K562 (cell line): Measurements from ENCODE around the gene FILIP1L. TPM values are rescaled to one million over a fixed set of nuclear protein-coding genes. Genes with fewer than 3 reads are reported as not detected.
A peak's percentile ranks its signal among the peaks of the same experiment; 100 is the strongest.

Source experiments
- ATAC-seq: fragments of 200-7000 bp; cut with Tn5 transposase; 3 replicates; pipeline ENCODE4 v1.9.1; 2020; ENCODE audit warnings: moderate library complexity
- BruUV-seq: library from RNA; stranded (reverse); fragments of 400-500 nt; replicated peaks from 2 replicates; lab custom pipeline; 2021; lab: Mats Ljungman, UMichigan
- CTCF ChIA-PET: fragments of 300-600 bp; formaldehyde crosslinking; extraction: SDS; loops from one replicate; lab custom pipeline; 2021; ENCODE audit warnings: low intra/inter-chr PET ratio; lab: Yijun Ruan, JAX
- POLR2A ChIA-PET: fragments of 300-600, 350-650 bp; sonication (Branson Sonifier 250); formaldehyde crosslinking; extraction: SDS; loops from one replicate; lab custom pipeline; 2021; ENCODE audit warnings: antibody characterized with exemption, inconsistent platforms; lab: Yijun Ruan, JAX
- DNase-seq, 4 experiments: peaks; one replicate each; pipeline versions ENCODE4 v3.0.0 to v3.0.0-alpha.2; 2011 to 2018; ENCODE audit warnings: low spot score in 3 of 4, mixed read lengths in 3 of 4; ENCODE audit errors: extremely low read depth in 1 of 4
- FAIRE-seq: peaks from 2 replicates; lab custom pipeline; 2011; peaks lifted over from hg19 to GRCh38; lab: Jason Lieb, UNC
- H2AFZ ChIP-seq: 2 replicates; pipeline ENCODE4 v1.6.0; 2011; ENCODE audit warnings: low read depth, low read length, control low read depth, inconsistent platforms
- H3K27ac ChIP-seq: fragments of 200-600 bp; 3 replicates; pipeline ENCODE4 v1.8.0; 2011; ENCODE audit warnings: low read depth, mild to moderate bottlenecking, control low read depth, inconsistent platforms, low read length, moderate library complexity, mixed read lengths; ENCODE audit errors: extremely low read depth
- H3K27me3 ChIP-seq, 2 experiments: fragments of 300-600 bp in 1 of 2; 2 replicates in 1 of 2; 3 replicates in 1 of 2; pipeline versions ENCODE4 v1.6.0 to v1.8.0; 2011; ENCODE audit warnings: inconsistent platforms in 2 of 2, low read length in 2 of 2, mild to moderate bottlenecking in 1 of 2, mixed read lengths in 1 of 2, moderate library complexity in 1 of 2; ENCODE audit not compliant: control insufficient read depth in 2 of 2, insufficient read depth in 2 of 2
- H3K36me3 ChIP-seq: fragments of 300-600 bp; 3 replicates; pipeline ENCODE4 v1.8.0; 2011; ENCODE audit warnings: mild to moderate bottlenecking, low read length, inconsistent platforms; ENCODE audit not compliant: control insufficient read depth, insufficient read depth
- H3K4me1 ChIP-seq, 2 experiments: fragments of 200-600 bp in 1 of 2; replicated peaks in 1 of 2; 2 replicates in 1 of 2; 3 replicates in 1 of 2; pipeline versions ENCODE4 v1.5.1 to v1.8.0; 2011; ENCODE audit warnings: inconsistent platforms in 2 of 2, low read length in 2 of 2, mild to moderate bottlenecking in 1 of 2, mixed read lengths in 1 of 2, moderate library complexity in 1 of 2; ENCODE audit not compliant: control insufficient read depth in 2 of 2, insufficient read depth in 2 of 2
- H3K4me2 ChIP-seq: 2 replicates; pipeline ENCODE4 v1.6.1; 2011; ENCODE audit warnings: low read length, control low read depth, inconsistent platforms, mixed read lengths; ENCODE audit not compliant: insufficient read depth
- H3K4me3 ChIP-seq: fragments of 200-600 bp; sonication (generic), shearing (Covaris generic); 2 replicates; pipeline ENCODE4 v1.5.1; 2016; ENCODE audit warnings: control low read depth, inconsistent platforms
- H3K79me2 ChIP-seq: fragments of 200-600 bp; 3 replicates; pipeline ENCODE4 v1.8.0; 2011; ENCODE audit warnings: low read length, inconsistent platforms; ENCODE audit not compliant: control insufficient read depth, insufficient read depth
- H3K9ac ChIP-seq, 2 experiments: 2 replicates each; pipeline versions ENCODE4 v1.6.0 to v1.6.1; 2011; ENCODE audit warnings: low read depth in 2 of 2, low read length in 2 of 2, control low read depth in 1 of 2, inconsistent platforms in 1 of 2, mild to moderate bottlenecking in 1 of 2, mixed read lengths in 1 of 2; ENCODE audit not compliant: insufficient read depth in 1 of 2
- H3K9me1 ChIP-seq: one replicate; pipeline ENCODE4 v1.6.0; 2011; ENCODE audit warnings: inconsistent platforms, mild to moderate bottlenecking, low read length, moderate library complexity; ENCODE audit not compliant: control insufficient read depth, insufficient read depth
- H3K9me3 ChIP-seq: replicated peaks from 2 replicates; pipeline ENCODE4 v1.5.1; 2011; ENCODE audit warnings: low read depth, low read length, inconsistent platforms; ENCODE audit not compliant: control insufficient read depth, insufficient read depth
- H4K20me1 ChIP-seq: replicated peaks from 2 replicates; pipeline ENCODE4 v1.6.1; 2011; ENCODE audit warnings: low read length, inconsistent platforms, mixed read lengths; ENCODE audit not compliant: control insufficient read depth, insufficient read depth
- COPS2 ChIP-seq: fragments of 450-650 bp; conservative IDR thresholded peaks from 2 replicates; pipeline ENCODE4 v1.6.1; 2016; ENCODE audit warnings: mild to moderate bottlenecking, moderate library complexity
- HMBOX1 ChIP-seq: sonication (generic); IDR thresholded peaks from 2 replicates; pipeline ENCODE4 v1.6.1; 2016
- MED1 ChIP-seq: sonication (generic); formaldehyde crosslinking; IDR thresholded peaks from 2 replicates; pipeline ENCODE4 v1.8.1; 2023; ENCODE audit warnings: missing genetic modification reagents, borderline replicate concordance
- PRMT5 ChIP-seq: sonication (generic); formaldehyde crosslinking; IDR thresholded peaks from 2 replicates; pipeline ENCODE4 v1.5.0; 2020; ENCODE audit warnings: missing genetic modification reagents
- SIRT6 ChIP-seq: IDR thresholded peaks from one replicate; pipeline ENCODE4 v1.6.1; 2012; ENCODE audit warnings: low read depth, mild to moderate bottlenecking, control low read depth, inconsistent platforms, low read length, moderate library complexity
- SRSF3 ChIP-seq: fragments of 200-400 bp; formaldehyde crosslinking; IDR thresholded peaks from 2 replicates; pipeline ENCODE4 v1.6.1; 2016; ENCODE audit warnings: mild to moderate bottlenecking, low read length, moderate library complexity; ENCODE audit not compliant: insufficient read depth
- TAF15 ChIP-seq: fragments of 200-400 bp; formaldehyde crosslinking; IDR thresholded peaks from 2 replicates; pipeline ENCODE4 v1.6.1; 2017; ENCODE audit warnings: mild to moderate bottlenecking, low read depth, low read length, moderate library complexity
- ZKSCAN8 ChIP-seq: fragments of 200-800 bp; sonication (Bioruptor generic); IDR thresholded peaks from 2 replicates; pipeline ENCODE4 v1.6.1; 2016; ENCODE audit warnings: missing genetic modification characterization, missing compliant biosample characterization
- ZNF354B ChIP-seq: fragments of 250-450 bp; sonication (Bioruptor Pico); IDR thresholded peaks from 2 replicates; pipeline ENCODE4 v1.4.0; 2020
- ZNF764 ChIP-seq: fragments of 250-450 bp; sonication (Bioruptor Pico); IDR thresholded peaks from 2 replicates; pipeline ENCODE4 v1.4.0; 2020; ENCODE audit warnings: low read depth, mild to moderate bottlenecking, moderate library complexity
- ZZZ3 ChIP-seq: fragments of 450-650 bp; IDR thresholded peaks from 2 replicates; pipeline ENCODE4 v1.6.1; 2016; ENCODE audit warnings: antibody characterized with exemption, mild to moderate bottlenecking, moderate library complexity
- WGBS: fragments of 100-300 bp; shearing (Covaris generic); methylation state at CpG from one replicate; pipeline ENCODE4 v1.1.6; 2016; ENCODE audit warnings: low coverage, mixed read lengths; ENCODE audit not compliant: insufficient coverage; ENCODE audit errors: missing lambda C conversion rate; 5-methylcytosine and 5-hydroxymethylcytosine counted together
- in situ Hi-C: fragments of 300-500 bp; cut with MboI; formaldehyde crosslinking; loops from 4 replicates; pipeline ENCODE4 v1.15.0; 2018; ENCODE audit warnings: inconsistent platforms, mixed read lengths
- intact Hi-C: fragments of 100-400 bp; cut with micrococcal nuclease; formaldehyde crosslinking; loops from 2 replicates; pipeline ENCODE4 v1.14.2; 2022
- polyA plus RNA-seq, 8 experiments: library from polyadenylated mRNA; depleted of rRNA in 4 of 8; stranded (reverse) in 5 of 8; unstranded in 3 of 8; fragments of >200 nt; fragmentation: Nextera tagmentation in 2 of 8; fragmentation: Illumina TruSeq in 1 of 8; extraction: Ambion mirVana in 2 of 8; extraction: Trizol in 1 of 8; gene quantifications; 2 replicates each; pipeline versions ENCODE4 v1.2.1 to v1.2.3, GENCODE V29; 2011 to 2014; ENCODE audit warnings: inconsistent platforms in 1 of 8, missing spikeins in 1 of 8
- total RNA-seq, 7 experiments: library from RNA; depleted of rRNA in 6 of 7; stranded (reverse); fragments of >200 nt in 6 of 7; fragmentation: Illumina TruSeq in 2 of 7; extraction: Trizol in 2 of 7; gene quantifications; 2 replicates each; pipeline versions ENCODE4 v1.2.1 to v1.2.3, GENCODE V29; 2011 to 2021; ENCODE audit warnings: low replicate concordance in 1 of 7
- TF ChIP-seq, protein P1 (sequence below): fragments of 250-450 bp; sonication (Bioruptor Pico); IDR thresholded peaks from 2 replicates; pipeline ENCODE4 v1.5.0; 2021
- TF ChIP-seq, protein P2 (sequence below): sonication (generic); formaldehyde crosslinking; IDR thresholded peaks from 2 replicates; pipeline ENCODE4 v1.8.1; 2022; ENCODE audit warnings: missing genetic modification reagents

FILIP1L gene
- total and polyA plus RNA-seq, 9 of the 15 experiments (the other 6 are each of a cell fraction or from before 2014, with no cell fraction given), result 0.50 to 2.1 (median 1.1) TPM

DNA sequence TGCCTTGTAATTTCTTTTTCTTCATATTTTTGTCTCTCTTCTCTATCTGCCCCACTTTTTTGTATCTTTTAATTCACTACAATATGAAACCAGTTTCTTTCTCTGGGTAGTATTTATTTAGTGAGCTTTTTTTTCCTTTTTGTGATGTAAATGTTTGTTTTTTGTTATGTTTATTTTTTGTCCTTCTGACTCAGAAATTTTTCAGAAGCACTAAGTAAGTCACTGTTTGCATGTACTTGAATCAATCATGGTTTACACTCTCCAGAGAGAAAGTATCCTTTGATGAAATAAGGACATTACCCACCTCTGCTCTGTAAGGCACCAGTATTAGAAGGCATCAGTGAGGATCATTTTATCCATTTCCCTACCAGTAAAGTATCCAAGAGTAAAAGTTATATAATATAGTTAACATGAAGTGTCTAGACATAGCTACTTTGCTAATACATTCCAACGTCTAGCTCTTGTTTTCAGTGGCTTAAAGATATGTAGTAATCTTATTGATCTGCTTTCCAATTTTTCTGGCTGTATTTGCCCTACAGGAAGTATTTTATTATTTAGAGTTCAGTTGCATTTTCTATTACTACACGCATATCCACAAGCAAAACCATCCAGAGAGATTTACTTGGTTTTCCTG lies 25.4 kb downstream of the FILIP1L start:
- Histone ChIP-seq H4K20me1 (no peaks in the 10 kb centered on the region), H3K27ac (peak overlapping the region; percentile 49; the same call in 1 of the 3 replicates), H3K27me3 (no peaks in the 10 kb centered on the region), H3K4me3 (no peak overlapping the region), H3K9ac (no peak overlapping the region), H3K9me3 (no peaks in the 10 kb centered on the region), H2AFZ (no peak overlapping the region), H3K36me3 (no peaks in the 10 kb centered on the region)
- POLR2A ChIA-PET, result interaction anchor here (1.4 to 1.9 kb wide), 3 partner anchors 12 to 172 kb away, joined by 3 to 6 read pairs (median 3); partner anchors contain the start of gene TBC1D23
- in situ Hi-C loops, result no loop called here
- no peak for DNase-seq
- no TSS peak for BruUV-seq
- TF ChIP-seq PRMT5 (no peak), MED1 (CRISPR knock-in tag) (no peak), COPS2 (no peak)
- TF ChIP-seq, all 486 proteins: peak for 0
- 30% methylated on average over 2 of the region's 2 CpGs for WGBS
- intact Hi-C loops, result no loop called here
- peaks cover 5% of the 10 kb centered on the region; the same call in 1 of the 3 replicates for H3K79me2 ChIP-seq
- CTCF ChIA-PET, result no interaction called here
- ATAC-seq (no peak), FAIRE-seq (no peak)
- H3K4me2 ChIP-seq, result no peak overlapping the region
- no peaks in the 10 kb centered on the region for H3K9me1 ChIP-seq
- peaks cover 10 to 24% of the 10 kb centered on the region in 2 experiments; a peak in 4 of 5 replicates for H3K4me1 ChIP-seq

- peaks cover 6% of the 10 kb centered on the region; the same call in 1 of the 3 replicates for H3K79me2 ChIP-seq
- CTCF ChIA-PET, result no interaction called here
- H3K36me3 ChIP-seq, result no peaks in the 10 kb centered on the region
- no peak overlapping the region for H3K27ac ChIP-seq
- H3K9me3 ChIP-seq, result no peaks in the 10 kb centered on the region
- no peak overlapping the region for H3K9ac ChIP-seq
- no peaks in the 10 kb centered on the region for H3K27me3 ChIP-seq
- POLR2A ChIA-PET, result no interaction called here
- no peak for ATAC-seq
- no peak for DNase-seq
- no peak for FAIRE-seq
- H4K20me1 ChIP-seq, result no peaks in the 10 kb centered on the region
- intact Hi-C loops (no loop called here), in situ Hi-C loops (no loop called here)
- peaks cover 10 to 39% of the 10 kb centered on the region in 2 experiments for H3K4me1 ChIP-seq
- no peak overlapping the region for H2AFZ ChIP-seq
- no peak overlapping the region for H3K4me3 ChIP-seq
- BruUV-seq, result no TSS peak
- H3K4me2 ChIP-seq, result no peak overlapping the region
- no peaks in the 10 kb centered on the region for H3K9me1 ChIP-seq
- no peak for TF ChIP-seq SRSF3
- TF ChIP-seq ZNF764, result no peak
- no peak for TF ChIP-seq ZZZ3
- TF ChIP-seq, protein P1, sequence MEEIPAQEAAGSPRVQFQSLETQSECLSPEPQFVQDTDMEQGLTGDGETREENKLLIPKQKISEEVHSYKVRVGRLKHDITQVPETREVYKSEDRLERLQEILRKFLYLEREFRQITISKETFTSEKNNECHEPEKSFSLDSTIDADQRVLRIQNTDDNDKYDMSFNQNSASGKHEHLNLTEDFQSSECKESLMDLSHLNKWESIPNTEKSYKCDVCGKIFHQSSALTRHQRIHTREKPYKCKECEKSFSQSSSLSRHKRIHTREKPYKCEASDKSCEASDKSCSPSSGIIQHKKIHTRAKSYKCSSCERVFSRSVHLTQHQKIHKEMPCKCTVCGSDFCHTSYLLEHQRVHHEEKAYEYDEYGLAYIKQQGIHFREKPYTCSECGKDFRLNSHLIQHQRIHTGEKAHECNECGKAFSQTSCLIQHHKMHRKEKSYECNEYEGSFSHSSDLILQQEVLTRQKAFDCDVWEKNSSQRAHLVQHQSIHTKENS (CRISPR knock-in tag), result no peak
- TF ChIP-seq ZKSCAN8 (CRISPR knock-in tag), result no peak
- TF ChIP-seq ZNF354B (CRISPR knock-in tag), result no peak
- TF ChIP-seq TAF15, result no peak
- no peak for TF ChIP-seq HMBOX1
- TF ChIP-seq SIRT6, result no peak
- TF ChIP-seq, protein P2, sequence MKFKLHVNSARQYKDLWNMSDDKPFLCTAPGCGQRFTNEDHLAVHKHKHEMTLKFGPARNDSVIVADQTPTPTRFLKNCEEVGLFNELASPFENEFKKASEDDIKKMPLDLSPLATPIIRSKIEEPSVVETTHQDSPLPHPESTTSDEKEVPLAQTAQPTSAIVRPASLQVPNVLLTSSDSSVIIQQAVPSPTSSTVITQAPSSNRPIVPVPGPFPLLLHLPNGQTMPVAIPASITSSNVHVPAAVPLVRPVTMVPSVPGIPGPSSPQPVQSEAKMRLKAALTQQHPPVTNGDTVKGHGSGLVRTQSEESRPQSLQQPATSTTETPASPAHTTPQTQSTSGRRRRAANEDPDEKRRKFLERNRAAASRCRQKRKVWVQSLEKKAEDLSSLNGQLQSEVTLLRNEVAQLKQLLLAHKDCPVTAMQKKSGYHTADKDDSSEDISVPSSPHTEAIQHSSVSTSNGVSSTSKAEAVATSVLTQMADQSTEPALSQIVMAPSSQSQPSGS (CRISPR knock-in tag), result no peak
Measured at GRCh38 chr3:100087198-100087597, 27.1 kb downstream of the FILIP1L start.
